Glomerular endothelial cell (primary cell): ENCODE results near the gene NSG1. TPM values are rescaled to one million over a fixed set of nuclear protein-coding genes. Genes with fewer than 3 reads are reported as not detected.
"Not testable (repeated sequence)": the region's sequence is repeated elsewhere in the genome, so short reads cannot be mapped to it uniquely, and the experiment has no call there.

ENCODE experiments used
- DNase-seq: peaks from one replicate; pipeline ENCODE4 v3.0.0-alpha.2; 2011; ENCODE audit warnings: low read depth, low spot score; ENCODE audit errors: extremely low read depth
- total RNA-seq: library from RNA; depleted of rRNA; stranded (reverse); fragments of >200 nt; gene quantifications from 2 replicates; pipeline ENCODE4 v1.2.3, GENCODE V29; 2015

The NSG1 gene
- 4.1 TPM in 1 of 2 replicates, not detected in the other for total RNA-seq

DNA sequence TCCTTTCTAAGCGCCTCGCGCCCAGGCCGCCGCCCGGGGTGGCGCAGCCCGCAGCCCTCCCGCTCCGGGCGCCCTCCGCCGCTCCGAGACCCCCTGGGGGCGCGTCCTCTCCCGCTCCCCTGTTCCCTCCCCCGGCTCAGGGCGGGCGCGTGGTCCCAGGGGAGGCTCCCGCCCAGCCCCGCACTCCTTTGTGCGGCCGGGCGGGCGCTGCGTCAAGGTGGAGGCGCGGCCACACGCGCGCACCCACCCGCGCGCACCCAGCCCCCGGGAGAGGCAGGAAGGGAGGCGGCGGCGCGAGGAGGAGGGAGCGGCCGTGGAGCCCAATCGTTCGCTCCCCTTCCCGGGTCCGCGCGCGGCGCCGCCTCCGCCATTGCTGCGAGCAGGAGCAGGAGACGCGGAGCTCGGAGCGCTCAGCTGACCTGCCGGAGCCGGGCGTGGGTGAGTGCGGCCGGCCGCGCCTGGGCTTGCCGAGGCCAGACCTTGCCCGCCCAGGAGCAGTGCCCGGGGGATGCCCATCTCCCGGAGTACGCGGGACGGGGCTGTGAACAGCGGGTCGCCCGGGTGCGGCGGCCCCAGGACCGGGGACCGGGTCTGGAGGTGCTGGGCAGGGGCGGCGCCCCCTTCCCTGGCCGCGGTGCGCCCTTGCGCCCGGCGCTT is at the start of gene NSG1:
TSS of gene NSG1 (plus strand) at position 367 of the 657 bp plus-strand sequence. CDS start 528 bp downstream, outside the sequence.
- no peak for DNase-seq

DNA sequence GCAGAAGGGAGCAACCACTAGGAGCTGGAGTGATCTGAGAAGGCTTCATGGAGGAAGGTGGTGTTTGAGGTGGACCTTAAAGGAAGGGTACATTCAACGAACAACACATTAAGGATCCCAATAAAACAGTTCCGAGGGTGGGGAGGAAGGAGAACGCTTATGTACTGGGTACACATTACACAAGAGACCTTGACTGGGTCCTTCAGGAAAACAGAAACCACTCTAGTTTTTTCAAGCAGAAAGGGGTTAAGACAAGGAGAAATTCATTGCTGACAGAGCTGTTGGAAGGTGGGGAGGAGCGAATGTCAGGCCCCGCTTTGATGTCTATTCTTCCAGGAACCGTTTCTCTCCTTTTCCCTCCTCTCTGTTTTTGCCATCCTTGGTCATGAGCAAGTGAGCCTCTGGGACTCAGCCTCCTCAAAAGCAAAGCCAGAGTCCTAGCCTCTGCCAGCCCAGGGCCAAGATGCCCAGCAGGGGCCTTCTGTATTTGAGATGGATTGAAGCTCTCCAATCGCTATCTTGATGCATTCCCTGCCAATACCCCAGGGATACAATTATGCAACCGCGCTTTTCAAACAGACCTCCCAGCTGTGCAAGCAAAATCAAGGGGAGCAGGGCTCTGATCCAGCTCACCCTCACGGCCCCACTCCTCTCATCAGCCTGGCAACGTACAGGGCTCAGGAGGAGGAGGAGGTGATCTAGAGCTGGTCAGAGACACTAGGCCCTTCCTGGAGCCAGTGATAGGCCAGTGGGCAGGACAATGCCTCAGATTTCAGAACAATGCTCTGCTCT is 48.5 kb upstream of the NSG1 start:
- DNase-seq, result no peak

DNA sequence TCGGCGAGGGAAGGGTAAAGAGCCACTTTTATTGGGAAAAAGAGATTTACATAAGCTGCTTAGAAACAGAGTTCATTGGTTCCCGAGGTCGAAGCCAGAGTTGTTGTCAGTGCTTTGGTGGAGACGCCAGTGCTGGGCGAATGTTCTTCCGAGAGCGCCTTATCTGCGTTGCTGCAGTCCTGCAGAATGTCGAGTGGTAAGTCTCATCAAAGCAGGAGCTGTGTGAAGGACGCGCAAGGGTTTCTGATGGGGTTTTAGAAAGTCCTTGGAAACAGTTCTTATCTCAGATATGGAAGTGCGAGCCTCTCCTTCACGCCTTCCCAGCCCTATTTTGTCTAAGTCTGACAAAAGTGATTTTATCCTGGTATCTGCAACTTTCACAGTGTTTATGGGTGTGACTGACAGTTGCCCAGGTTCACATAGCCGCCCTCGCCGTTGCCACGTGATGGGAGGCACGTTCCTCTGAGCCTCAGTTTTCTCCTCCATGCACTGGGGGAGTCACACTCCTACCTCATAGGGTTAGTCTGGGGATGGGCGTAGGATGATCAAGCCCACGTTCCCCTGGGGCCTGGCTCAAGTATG is 47.3 kb upstream of the NSG1 start:
- DNase-seq, result no peak

GRCh38 chr4:4341861-4342650 is 44.8 kb upstream of the NSG1 start:
- no peak for DNase-seq

GRCh38 chr4:4343038-4343437 is 43.9 kb upstream of the NSG1 start:
- DNase-seq, result no peak

- DNase-seq, result no peak
Measured at GRCh38 chr4:4344915-4345527, 41.9 kb upstream of the NSG1 start.

DNA sequence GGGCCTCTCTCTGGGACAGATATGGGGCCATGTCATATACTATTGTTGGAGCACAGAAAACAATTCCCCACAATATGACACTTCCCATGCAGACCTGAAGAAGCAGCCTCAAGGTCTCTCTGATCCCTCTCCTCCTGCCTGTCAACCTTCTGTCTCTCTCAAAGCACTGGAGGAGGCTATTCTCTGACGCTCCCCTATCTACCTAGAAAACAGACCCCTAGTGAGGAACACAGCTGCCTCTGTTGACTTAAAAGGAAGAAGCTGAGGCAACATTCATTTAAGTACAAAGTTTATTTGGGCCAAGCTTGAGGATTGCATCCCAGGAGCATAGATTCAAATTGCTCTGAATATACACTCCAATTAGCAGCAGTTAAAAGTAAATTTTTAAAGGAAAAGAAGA is 39.3 kb upstream of the NSG1 start:
- DNase-seq, result no peak

DNA sequence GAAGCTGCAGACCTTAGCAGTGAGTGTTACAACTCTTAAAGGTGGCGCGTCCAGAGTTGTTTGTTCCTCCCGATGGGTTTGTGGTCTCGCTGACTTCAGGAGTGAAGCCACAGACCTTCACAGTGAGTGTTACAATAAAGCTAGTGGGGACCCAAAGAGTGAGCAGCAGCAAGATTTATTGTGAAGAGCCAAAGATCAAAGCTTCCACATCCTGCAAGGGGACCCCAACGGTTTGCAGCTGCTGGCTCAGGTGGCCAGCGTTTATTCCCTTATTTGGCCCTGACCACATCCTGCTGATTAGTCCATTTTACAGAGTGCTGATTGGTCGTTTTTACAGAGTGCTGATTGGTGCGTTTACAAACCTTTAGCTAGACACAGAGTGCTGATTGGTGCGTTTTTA is 38.3 kb upstream of the NSG1 start:
- not testable (repeated sequence) for DNase-seq

DNA sequence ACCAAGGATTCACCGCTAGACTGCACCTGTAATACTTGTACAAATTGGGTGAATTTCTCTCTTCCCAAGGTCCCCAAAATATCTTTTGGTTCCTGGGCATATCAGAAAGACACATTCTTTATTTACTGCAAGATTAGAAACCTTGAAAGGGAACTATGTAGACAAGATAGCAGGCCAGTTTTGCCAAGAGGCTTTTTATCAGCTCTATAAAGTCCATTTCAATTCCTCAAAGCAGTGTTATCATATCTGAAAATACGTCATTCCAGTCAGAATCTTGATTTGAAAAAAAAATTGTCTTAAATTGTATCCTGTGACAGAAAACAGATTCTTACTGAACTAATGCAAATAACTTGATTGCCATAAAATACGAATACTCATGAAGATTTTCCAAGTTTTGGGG is 37.0 kb upstream of the NSG1 start:
- no peak for DNase-seq

DNA sequence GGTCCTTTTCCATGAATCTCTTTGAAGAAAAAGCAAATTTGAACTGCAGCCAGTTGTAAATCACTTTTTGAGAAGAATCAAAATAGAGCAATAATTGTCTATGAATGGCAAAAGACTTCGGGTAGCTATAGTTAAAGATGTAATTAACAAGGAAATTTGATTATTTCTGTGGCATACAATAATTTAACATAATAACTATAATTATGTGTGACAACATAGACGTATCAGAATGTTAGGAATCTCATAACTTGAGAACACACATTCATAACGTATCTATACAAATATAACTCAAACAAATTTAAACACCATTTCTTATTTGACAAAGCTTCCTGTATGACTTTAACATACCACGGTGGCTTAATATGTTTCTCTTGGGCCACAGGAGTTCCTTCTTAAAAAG is 36.0 kb upstream of the NSG1 start:
- no peak for DNase-seq

GRCh38 chr4:4355302-4355701 is 31.6 kb upstream of the NSG1 start:
- no peak for DNase-seq

DNA sequence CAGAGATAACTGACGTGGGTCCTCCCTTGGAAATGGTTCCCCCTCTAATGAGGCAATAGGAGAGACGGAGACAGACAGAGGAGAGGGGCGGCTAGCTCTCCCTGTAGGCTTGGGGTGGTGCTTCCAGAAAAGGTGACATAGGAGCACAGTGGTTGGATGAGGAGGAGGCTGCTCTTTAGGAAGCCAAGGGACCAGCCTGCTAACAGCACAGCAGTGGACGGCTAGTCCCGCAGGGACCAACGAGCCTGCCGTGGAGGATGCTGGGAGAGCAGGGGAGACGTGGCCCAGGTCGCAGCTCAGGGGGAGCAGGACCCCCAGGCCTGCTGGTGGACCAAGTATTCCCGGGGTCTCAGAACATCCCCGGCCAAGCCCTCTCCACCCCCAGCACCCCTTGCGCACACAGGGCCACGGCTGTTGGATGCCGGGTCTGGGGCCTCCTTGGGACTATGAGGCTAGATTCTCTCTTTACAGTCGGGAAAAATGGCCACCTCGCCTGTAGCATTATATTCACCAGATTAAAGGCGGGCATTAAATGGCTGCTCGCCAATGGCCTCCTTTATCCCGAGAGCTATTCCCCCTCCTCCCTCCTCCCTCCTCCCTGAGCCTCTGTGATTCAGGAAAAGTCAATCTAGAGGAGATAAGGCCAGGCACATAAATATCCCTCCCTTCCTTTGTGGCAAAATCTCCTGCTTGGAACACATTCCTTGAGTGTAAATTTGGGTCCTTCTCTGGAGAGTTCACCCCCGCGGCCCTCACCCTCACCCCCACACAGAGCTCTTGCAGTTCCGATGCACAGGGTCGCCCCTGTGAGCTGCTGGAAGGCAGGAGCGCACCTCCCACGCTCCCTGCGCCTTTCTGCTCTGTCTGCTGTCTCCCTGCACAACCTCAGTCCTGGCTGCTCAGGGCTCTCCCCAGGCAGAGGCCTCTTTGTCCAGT is 30.5 kb upstream of the NSG1 start:
- no peak for DNase-seq

- DNase-seq, result no peak
Measured at GRCh38 chr4:4358093-4358854, 28.6 kb upstream of the NSG1 start.

- DNase-seq, result no peak
Measured at GRCh38 chr4:4361883-4362282, 25.0 kb upstream of the NSG1 start.

GRCh38 chr4:4362991-4363697 is 23.8 kb upstream of the NSG1 start:
- DNase-seq, result no peak

- no peak for DNase-seq
Measured at GRCh38 chr4:4364061-4364460, 22.8 kb upstream of the NSG1 start.

DNA sequence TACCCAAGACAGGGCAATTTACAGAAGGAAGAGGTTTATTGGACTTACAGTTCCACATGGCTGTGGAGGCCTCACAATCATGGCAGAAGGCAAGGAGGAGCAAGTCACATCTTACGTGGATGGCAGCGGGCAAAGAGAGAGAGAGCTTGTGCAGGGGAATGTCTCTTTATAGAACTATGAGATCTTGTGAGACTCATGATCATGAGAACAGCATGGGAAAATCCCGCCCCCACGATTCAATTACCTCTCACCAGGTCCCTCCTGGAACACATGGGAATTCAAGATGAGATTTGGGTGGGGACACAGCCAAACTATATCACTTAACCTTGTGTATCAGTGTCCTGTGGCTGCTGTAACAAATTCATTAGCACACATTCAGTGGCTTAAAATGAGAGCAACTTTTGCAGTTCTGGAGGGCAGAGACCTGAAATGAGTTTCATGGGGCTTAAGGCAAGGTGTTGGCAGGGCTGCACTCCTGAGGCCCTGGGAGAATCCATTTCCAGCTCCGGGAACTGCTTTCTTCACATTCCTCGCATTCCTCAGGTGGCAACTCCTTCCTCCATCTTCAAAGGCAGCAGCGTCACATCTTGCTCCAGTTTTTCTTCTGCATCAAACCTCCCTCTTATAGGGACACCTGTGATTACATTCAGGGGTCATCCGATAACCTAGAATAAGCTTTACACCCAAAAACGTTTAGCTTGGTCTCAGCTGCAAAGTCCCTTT is 22.3 kb upstream of the NSG1 start:
- no peak for DNase-seq
